CD4-positive, alpha-beta T cell treated with Interleukin-6 at 100 ng/mL for 8 hours (primary cell): ENCODE measurements around the gene N4BP2L2.

Source experiments
- DNase-seq: peaks from one replicate; pipeline ENCODE4 v3.0.0-alpha.2; 2020; ENCODE audit warnings: mixed read lengths, low spot score

Gene N4BP2L2

GRCh38 chr13:32426191-32426989 lies 112.2 kb downstream of the N4BP2L2 start:
- peak; percentile 58 for DNase-seq

GRCh38 chr13:32425158-32425557 lies 113.4 kb downstream of the N4BP2L2 start:
- DNase-seq = no peak

- DNase-seq = no peak
Measured at GRCh38 chr13:32423592-32423991, 115.0 kb downstream of the N4BP2L2 start.

- no peak for DNase-seq
Measured at GRCh38 chr13:32419862-32420261, 118.7 kb downstream of the N4BP2L2 start.

- no peak for DNase-seq
Measured at GRCh38 chr13:32417995-32418394, 120.6 kb downstream of the N4BP2L2 start.

- DNase-seq = no peak
Measured at GRCh38 chr13:32415019-32415418, 123.6 kb downstream of the N4BP2L2 start.

- DNase-seq = no peak
Measured at GRCh38 chr13:32414580-32414979, 124.0 kb downstream of the N4BP2L2 start.

GRCh38 chr13:32413284-32413683 lies 125.3 kb downstream of the N4BP2L2 start:
- DNase-seq = no peak

- DNase-seq = no peak
Measured at GRCh38 chr13:32409561-32410421, 128.8 kb downstream of the N4BP2L2 start.

GRCh38 chr13:32409001-32409313 lies 129.6 kb downstream of the N4BP2L2 start:
- DNase-seq = no peak

GRCh38 chr13:32408296-32409000 lies 130.1 kb downstream of the N4BP2L2 start:
- DNase-seq = no peak

- DNase-seq = no peak
Measured at GRCh38 chr13:32407854-32408253, 130.7 kb downstream of the N4BP2L2 start.

- DNase-seq = no peak
Measured at GRCh38 chr13:32403108-32403507, 135.5 kb downstream of the N4BP2L2 start.

- no peak for DNase-seq
Measured at GRCh38 chr13:32391101-32391619, 147.4 kb downstream of the N4BP2L2 start.

GRCh38 chr13:32390484-32390883 lies 148.1 kb downstream of the N4BP2L2 start:
- DNase-seq = no peak

- DNase-seq = no peak
Measured at GRCh38 chr13:32390048-32390447, 148.5 kb downstream of the N4BP2L2 start.

GRCh38 chr13:32385410-32385809 lies 153.2 kb downstream of the N4BP2L2 start:
- no peak for DNase-seq

- no peak for DNase-seq
Measured at GRCh38 chr13:32384702-32385101, 153.9 kb downstream of the N4BP2L2 start.

- DNase-seq = no peak
Measured at GRCh38 chr13:32383836-32384618, 154.6 kb downstream of the N4BP2L2 start.
